GM18502 (cell line): ENCODE measurements around the gene PRR23A.
"Not testable (repeated sequence)": the region's sequence is repeated elsewhere in the genome, so short reads cannot be mapped to it uniquely, and the experiment has no call there.

Experiments
- ATAC-seq: cut with Tn5 transposase; IDR thresholded peaks from one replicate; pipeline ENCODE4 v1.9.1; 2021; ENCODE audit warnings: mild to moderate bottlenecking; ENCODE audit not compliant: unreplicated experiment, poor library complexity

The PRR23A gene

DNA sequence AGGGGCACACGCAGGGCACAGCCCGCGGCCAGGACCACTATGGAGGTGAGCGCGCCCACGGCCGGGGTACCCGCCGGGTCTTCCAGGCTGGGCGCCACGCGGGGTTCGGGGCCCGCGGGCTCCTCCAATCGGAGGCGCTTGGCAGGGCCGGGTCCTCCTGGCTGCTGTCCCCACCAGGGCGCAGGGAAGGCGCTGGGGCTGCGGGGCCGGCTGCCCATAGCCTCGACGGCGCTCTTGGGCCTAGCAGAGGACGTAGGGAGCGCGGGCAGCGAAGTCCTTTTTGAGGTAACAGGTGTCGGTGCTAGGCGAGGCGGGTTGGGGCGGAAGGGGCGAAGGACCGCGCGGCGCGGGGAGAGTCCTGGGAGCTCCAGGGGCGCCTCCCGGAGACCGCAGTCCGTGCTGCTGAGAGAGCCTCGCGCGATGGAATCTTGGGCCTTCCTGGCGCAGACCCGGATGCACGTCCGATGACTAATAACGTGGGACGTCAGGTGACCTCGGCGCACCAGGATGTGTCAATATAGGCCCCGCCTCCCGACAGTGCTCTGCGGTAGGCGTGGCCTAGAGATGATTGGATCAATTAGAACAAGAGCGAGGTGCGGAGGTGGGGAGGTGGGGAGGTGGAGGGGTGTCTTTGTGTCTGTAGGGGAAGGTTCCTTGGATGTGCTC, at the start of gene PRR23A:
PRR23A (minus strand) TSS at position 218 of the 666 bp plus-strand sequence; CDS start at position 218, 0 bp downstream.
- ATAC-seq = no peak

DNA sequence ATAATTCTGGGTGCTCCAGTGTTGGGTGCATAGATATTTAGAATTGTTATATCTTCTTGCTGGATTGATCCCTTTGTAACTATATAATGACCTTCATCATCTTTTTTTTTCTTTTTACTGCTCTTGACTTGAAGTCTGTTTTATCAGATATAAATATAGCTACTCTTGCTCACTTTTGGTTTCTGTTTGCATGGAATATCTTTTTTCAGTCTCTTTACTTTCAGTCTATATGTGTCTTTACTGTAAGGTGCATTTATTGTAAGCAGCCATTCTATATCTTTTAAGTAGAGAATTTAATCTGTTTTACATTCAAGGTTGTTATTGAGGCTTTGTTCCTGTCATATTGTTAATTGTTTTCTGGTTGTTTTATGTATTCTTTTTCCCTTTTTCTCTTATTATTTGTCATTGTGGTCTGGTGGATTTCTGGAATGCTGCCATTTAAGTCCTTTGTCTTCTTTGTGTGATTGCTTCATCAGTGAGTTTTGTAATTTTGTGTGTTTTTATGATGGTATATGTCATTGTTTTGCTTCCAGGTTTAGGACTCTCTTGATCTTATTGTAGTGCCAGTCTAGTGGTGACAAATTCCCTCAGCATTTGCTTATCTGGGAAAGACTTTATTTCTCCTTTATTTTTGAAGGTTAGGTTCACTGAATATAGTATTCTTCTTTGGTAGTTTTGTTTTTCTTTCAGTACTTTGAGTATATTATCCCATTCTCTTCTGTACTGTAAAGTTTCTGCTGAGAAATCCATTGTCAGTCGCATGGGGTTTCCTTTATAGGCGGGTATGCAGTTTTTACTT, 46.9 kb upstream of the PRR23A start:
- ATAC-seq = no peak

DNA sequence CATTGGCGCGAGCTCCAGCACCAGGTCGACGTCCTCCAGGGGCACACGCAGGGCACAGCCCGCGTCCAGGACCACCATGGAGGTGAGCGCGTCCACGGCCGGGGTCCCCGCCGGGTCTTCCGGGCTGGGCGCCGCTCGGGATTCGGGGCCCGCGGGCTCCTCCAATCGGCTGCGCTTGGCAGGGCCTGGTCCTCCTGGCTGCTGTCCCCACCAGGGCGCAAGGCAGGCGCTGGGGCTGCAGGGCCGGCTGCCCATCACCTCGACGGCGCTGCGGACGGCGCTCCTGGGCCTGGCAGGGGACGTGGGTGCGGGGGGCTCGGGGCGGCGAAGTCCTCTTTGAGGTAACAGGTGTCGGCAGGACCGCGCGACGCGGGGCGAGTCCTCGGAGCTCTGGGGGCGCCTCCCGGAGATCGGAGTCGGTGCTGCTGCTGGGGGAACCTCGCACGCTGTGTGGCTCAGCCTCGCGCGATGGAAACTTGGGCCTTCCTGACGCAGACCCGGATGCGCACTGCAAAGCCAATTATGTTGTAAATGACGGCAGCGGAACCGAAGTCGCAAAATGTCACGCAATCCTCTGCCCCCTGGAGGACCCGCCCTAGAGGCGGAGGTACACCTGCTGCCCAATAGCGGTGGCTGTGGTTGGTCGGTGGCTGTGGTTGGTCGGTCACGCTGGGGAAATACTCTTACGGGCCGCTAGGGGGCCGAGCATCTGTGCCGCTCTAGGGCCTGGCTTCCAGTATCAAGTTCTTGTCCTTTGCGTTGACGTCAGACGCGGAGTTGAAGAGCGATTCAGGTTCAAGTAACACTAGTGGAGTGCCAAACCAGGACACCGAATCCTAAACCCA, 38.5 kb upstream of the PRR23A start, which contains the start of gene PRR23C:
PRR23C (minus strand) TSS at position 527 of the 845 bp plus-strand sequence; CDS start at position 255, 272 bp downstream.
- ATAC-seq = no peak

DNA sequence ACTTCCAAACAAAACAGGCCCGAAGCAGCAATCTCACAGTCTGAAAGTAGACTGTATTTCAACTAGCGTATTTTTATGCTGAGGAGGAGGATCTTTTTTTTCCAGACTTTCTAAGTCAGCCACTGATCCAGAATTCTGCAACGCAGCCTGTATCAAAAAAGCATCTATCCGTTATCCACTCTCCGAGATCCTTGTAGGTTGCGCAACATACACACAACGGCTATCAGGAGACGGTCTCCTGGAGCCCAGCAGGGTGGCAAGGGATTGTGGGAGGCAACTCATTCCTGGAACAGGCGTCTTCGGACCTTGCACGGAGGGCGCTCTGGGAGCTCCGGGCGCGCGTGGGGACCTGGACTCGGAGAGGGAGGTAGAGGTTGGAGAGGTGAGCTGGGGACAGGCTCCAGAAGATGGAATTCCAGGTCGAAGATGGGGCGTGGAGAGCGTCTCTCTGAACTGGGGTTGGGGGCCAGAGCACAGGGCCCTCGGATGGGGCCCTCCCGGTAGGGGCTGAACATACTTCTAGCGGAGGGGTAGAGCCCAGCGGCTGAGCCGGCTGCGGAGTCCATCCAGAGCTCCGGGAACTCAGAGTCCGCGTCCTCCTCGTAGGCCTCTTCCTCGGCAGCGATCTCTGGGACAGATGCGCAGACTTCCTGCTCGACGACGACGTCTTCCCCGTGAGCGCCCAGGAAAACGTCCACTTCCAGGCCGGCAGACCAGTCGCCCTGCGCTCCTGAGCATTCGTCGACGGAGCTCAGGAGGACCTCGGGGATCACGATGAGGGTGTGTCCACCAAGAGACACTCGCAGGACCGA, 37.7 kb upstream of the PRR23A start:
- ATAC-seq = no peak

DNA sequence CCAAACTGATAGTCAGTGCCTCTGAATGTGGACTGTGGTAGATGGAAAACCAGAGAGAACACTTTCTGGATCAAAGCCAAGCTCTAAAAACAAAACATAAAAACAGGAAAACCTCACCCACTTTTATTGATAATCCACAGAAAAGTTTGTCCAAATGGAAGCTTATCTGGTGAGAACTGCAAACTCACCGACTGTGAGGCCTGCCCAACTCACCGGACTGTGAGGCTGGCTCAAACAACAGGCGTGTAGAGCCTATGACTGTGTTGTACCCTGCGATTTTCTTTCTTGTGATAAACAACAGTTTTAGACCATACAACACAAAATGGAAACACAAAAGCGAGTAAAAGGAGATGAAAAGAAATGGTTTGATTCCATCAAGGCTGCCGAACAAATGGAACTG, 31.4 kb upstream of the PRR23A start:
- no peak for ATAC-seq

DNA sequence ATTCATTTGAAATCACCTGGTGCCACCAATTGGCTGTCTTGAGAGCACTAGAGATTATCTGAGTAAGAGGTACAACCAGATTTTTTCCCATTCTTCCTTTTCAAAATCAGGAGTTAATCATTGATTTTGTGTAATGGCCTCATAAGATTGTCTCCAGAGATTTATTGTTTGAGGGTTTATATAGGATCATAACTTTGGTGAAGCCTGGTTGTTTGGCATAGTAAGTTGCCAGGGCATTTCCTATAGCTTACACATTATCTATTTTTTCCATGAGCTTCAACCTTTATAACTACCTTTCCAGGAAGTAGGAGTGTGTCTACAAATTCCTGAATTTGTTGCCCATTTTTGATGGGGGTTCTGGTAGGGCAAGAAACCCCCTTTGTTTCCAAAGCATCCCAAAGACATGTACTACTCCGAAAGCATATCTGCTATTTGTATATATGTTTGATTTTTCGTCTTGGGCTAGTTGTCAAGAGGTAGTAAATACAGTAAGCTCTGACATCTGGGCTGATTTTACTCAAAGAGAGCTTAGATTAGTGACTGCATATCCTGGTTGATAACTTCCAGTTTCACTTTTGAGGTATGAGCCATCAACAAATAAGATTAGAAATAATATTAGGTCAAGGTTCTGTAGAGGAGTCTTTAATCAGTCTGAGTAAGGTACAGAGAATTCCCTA, 26.4 kb upstream of the PRR23A start:
- no peak for ATAC-seq

DNA sequence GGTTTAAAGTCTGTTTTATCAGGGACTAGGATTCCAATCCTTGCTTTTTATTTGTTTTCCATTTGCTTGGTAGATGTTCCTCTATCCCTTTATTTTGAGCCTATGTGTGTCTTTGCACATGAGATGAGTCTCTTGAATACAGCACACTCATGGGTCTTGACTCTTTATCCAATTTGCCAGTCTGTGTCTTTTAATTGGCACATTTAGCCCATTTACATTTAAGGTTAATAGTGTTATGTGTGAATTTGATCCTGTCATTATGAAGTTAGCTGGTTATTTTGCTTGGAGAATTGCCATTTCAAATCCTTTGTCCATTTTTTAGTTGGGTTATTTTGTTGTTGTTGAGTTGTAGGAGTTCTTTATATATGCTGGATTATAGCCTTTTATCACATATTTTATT, 24.5 kb upstream of the PRR23A start:
- not testable (repeated sequence) for ATAC-seq

DNA sequence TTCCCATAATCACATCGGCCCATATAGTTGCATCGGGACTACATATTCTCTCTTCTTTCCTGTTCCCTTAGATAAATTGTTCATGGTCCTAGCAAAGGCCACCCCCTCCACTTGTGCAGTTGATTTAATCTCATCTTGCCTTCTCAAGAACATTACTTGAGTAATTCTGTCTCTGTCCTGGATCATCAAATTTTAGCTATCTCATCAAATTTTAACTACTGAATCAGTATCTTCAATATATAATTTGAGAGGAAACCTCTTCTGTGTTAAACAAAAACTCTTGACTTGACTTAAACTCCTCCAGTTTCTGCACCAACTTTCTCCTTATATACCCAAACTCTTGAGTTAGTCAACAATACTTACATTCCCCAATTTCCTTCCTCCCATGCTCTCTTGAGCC, 18.9 kb upstream of the PRR23A start:
- no peak for ATAC-seq

DNA sequence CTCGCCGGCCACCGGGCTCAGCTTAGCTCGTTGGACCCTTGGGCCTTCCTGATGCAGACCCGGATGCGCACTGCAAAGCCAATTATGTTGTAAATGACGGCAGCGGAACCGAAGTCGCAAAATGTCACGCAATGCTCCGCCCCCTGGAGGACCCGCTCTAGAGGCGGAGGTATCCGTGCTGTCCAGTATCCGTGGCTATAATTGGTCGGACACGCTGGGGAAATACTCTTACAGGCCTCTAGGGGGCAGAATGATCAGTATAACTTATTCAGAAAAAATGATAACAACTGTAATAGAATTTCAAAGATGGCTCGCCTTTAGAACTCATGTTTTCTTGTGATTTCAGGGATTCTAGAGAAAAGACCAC, 14.8 kb upstream of the PRR23A start, which contains the start of gene PRR23B:
PRR23B (minus strand) TSS at position 59 of the 367 bp plus-strand sequence. CDS start 265 bp downstream, outside the sequence.
- no peak for ATAC-seq

DNA sequence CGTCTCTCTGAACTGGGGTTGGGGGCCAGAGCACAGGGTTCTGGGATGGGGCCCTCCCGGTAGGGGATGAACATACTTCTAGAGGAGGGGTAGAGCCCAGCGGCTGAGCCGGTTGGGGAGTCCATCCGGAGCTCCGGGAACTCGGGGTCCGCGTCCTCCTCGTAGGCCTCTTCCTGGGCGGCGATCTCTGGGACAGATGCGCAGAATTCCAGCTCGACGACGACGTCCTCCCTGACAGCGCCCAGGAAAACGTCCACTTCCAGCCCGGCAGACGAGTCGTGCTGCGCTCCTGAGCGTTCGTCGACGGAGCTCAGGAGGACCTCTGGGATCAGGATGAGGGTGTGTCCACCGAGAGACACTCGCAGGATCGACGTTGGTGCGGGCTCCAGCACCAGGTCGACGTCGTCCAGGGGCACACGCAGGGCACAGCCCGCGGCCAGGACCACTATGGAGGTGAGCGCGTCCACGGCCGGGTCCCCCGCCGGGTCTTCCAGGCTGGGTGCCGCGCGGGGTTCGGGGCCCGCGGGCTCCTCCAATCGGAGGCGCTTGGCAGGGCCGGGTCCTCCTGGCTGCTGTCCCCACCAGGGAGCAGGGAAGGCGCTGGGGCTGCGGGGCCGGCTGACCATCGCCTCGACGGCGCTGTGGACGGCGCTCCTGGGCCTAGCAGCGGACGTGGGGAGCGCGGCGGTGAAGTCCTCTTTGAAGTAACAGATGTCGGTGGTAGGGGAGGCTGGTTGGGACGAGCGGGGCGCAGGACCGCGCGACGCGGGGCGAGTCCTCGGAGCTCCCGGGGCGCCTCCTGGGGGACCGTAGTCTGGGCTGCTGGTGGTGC, 14.2 kb upstream of the PRR23A start:
- ATAC-seq = no peak

DNA sequence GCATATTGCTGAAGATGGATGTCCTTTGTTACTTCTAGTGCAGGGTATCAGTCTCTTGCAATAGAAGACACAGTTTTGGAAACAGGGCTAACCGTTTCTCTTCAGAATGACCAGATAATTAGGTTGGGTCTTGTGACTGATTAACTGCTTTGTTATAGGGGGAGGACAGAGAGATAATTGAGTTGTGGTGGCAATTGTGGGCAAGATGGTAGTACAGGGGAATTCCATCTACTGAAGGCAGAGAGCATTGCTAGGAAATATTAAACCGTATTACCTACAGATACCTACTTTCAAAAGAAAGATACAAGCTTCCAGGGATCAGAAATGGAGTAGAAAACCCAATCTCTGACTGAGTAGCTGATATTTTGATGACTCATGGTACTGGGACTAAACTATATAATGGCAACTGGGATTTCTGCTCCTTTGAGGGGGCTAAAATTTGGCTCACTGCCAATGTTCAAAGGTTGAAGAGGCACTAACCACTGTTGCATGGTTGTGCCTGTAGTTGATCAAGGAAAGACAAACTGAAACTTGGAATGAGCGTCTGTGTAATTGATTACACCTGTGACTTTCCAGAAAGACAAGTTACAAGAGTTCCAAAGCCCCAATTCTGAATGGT, 10.5 kb upstream of the PRR23A start:
- ATAC-seq = no peak

DNA sequence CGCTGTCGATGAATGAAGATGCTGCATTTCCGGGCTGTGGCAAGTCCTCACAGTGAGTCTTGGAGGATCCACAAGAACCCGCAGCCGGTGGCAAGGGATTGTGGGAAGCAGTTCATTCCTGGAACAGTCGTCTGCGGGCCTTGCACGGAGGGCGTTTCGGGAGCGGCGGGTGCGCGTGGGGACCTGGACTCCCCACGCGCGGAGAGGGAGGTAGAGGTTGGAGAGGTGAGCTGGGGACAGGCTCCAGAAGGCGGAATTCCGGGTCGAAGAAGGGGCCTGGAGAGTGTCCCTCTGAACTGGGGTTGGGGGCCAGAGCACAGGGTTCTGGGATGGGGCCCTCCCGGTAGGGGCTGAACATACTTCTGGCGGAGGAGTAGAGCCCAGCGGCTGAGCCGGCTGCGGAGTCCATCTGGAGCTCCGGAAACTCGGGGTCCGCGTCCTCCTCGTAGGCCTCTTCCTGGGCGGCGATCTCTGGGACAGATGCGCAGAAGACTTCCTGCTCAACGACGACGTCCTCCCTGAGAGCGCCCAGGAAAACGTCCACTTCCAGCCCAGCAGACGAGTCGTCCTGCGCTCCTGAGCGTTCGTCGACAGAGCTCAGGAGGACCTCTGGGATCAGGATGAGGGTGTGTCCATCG, 593 bp downstream of the PRR23A start:
- ATAC-seq = no peak

DNA sequence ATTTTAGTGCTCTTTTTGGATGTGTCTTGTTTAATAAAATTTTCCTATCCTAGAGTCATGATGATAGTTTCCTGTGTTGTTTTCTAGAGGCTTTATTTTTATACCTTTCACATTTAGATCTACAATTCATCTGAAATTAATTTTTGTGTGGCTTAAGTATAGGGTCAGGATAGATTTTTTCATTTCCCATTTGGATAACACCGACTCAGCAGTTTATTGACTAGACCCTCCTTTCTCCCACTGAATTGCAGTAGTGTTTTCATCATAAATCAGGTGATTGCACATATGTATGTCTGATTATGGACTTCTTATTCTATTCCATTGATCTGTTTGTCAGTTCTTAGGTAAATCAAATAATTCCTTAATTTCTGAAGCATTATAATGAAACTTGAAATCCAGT, 10.4 kb downstream of the PRR23A start:
- ATAC-seq = no peak

DNA sequence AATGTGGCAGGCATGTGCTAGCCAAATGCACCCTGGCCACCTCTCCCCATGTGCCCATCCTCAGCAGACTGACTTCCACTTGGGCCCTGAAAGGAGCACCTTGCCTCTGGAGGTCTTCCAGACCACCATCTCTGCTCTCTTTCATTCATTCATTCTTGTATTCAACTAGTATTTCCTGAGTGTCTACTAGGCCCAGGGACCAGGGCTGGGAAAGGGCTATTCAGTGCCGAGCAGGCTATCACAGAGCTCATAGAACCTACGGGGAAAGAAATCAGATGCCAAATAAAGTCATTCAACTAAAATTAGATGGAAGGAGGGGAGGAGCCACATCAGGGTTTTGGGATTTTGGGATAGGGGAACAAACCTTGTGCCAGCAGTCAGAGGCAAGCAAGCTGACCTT, 18.9 kb downstream of the PRR23A start:
- ATAC-seq = no peak

DNA sequence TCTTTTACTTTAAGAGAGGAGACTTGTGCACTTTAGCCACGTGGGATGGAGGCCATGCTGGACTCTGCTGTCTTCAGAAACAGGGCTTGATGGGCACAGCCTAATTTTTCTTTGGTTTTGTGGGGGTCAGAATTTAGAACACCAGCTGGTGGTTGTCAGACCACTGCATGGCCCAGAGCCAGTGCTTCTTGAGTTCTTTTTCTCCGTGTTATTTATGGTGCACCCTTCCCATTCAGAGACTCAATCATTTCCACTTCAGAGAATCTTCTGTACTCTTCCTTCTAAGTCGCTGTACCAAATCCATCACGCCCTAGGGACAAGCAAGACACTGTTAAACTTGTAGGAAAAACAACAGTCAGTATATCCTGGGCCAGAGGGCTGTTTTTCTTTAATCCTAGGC, 20.1 kb downstream of the PRR23A start:
- no peak for ATAC-seq

DNA sequence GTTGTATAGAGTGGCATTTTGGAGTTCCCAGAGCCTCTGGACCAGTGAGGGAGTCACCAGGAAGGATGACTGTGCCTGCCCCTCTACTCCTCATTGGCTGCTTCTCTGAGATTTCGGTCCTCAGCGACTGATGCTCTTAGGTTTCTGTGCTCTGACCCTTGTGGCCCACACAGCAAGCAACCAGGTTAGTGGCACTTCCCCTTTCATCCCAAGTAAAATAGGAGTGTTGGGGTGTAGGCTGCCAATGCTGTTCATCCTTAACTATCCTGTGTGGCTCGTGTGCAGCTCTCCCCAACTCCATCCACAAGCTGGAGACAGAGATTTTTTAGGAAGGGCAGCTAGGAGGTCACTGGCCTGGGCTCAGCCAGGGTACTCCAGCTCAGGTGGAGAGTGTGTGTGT, 21.3 kb downstream of the PRR23A start:
- ATAC-seq = no peak

DNA sequence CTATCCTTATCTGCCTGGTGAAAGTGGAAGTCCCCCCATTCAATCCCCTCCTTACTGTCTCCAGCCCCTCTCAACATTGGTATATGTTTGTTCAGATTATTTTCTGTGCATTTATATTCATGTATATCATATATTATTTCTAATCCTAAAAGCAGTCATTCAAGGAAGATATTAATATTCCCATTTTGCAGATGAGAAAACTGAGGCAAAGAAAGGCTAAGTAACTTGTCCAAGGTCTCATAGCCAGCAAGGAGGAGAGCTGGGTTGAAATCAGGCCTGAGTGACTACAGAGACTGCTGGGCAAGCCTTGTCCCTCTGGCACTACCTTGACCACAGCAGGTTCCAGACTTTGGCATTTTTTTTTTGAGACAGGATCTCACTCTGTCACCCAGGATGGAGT, 30.0 kb downstream of the PRR23A start:
- ATAC-seq = no peak

DNA sequence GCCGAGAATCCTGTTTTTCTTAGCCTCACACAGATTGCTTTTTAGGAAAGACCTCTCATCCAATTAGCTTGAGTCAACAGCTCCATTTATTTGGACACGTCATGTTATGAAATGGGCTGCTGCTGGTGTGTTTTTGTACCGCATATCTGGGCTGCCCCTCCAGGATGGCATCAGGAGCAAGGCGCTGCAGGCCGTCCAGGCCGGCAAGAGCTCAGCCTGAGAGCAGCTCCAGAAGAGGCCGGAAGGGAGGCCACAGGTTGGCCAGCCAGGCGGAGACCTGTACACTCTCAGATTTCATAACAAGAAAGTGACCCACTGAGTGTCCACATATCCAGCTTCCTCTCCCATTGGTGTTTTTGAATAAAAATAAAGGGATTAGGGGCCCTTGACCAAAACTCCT, 30.7 kb downstream of the PRR23A start:
- ATAC-seq = no peak
